Neural cell (in vitro differentiated cells): Measurements from ENCODE around the gene ZBTB25. TPM values are rescaled to one million over a fixed set of nuclear protein-coding genes. Genes with fewer than 3 reads are reported as not detected.

ENCODE experiments used
- H2AFZ ChIP-seq: fragments of 200-600, 300-800 bp; sonication (generic), shearing (Covaris generic); 2 replicates; pipeline ENCODE4 v1.6.0; 2014; ENCODE audit warnings: low read depth, mild to moderate bottlenecking, antibody characterized with exemption, low read length, moderate library complexity
- H3F3A ChIP-seq: fragments of 200-600 bp; shearing (Covaris generic); 2 replicates; pipeline ENCODE4 v1.6.1; 2016; ENCODE audit warnings: mild to moderate bottlenecking, moderate library complexity, mixed read lengths, antibody characterized with exemption, low read length; ENCODE audit not compliant: insufficient read depth, poor library complexity, severe bottlenecking
- H3K27ac ChIP-seq: fragments of 200-600, 300-800 bp; sonication (generic), shearing (Covaris generic); 2 replicates; pipeline ENCODE4 v1.5.1; 2014; ENCODE audit warnings: mild to moderate bottlenecking, low read length, moderate library complexity
- H3K27me3 ChIP-seq: fragments of 300-800, 200-600 bp; sonication (generic), shearing (Covaris generic); 2 replicates; pipeline ENCODE4 v1.6.0; 2014; ENCODE audit warnings: mild to moderate bottlenecking, low read depth, low read length, moderate library complexity; ENCODE audit not compliant: insufficient read depth
- H3K36me3 ChIP-seq: fragments of 300-800, 200-600 bp; sonication (generic), shearing (Covaris generic); 2 replicates; pipeline ENCODE4 v1.5.1; 2014; ENCODE audit warnings: mild to moderate bottlenecking, antibody characterized with exemption, low read length, moderate library complexity; ENCODE audit not compliant: insufficient read depth
- H3K4me2 ChIP-seq: fragments of 300-800, 200-600 bp; sonication (generic), shearing (Covaris generic); 2 replicates; pipeline ENCODE4 v1.6.0; 2014; ENCODE audit warnings: mild to moderate bottlenecking, low read length
- H3K4me3 ChIP-seq: fragments of 300-800, 200-600 bp; sonication (generic), shearing (Covaris generic); 2 replicates; pipeline ENCODE4 v1.5.1; 2014; ENCODE audit warnings: mild to moderate bottlenecking, low read length, moderate library complexity
- H3K79me2 ChIP-seq: fragments of 200-600 bp; shearing (Covaris generic); replicated peaks from 2 replicates; pipeline ENCODE4 v1.6.0; 2014; ENCODE audit warnings: mild to moderate bottlenecking, low read length, moderate library complexity; ENCODE audit not compliant: insufficient read depth
- H3K9ac ChIP-seq: fragments of 300-800, 200-600 bp; sonication (generic), shearing (Covaris generic); 2 replicates; pipeline ENCODE4 v1.6.1; 2016; ENCODE audit warnings: mild to moderate bottlenecking, low read length, mixed read lengths
- H3K9me2 ChIP-seq: fragments of 200-600 bp; shearing (Covaris generic); 2 replicates; pipeline ENCODE4 v1.6.1; 2016; ENCODE audit warnings: mild to moderate bottlenecking, low read length, mixed read lengths; ENCODE audit not compliant: insufficient read depth
- H3K9me3 ChIP-seq: fragments of 200-600, 300-800 bp; sonication (generic), shearing (Covaris generic); 2 replicates; pipeline ENCODE4 v1.6.1; 2016; ENCODE audit warnings: mild to moderate bottlenecking, mixed run types, low read length, moderate library complexity, mixed read lengths
- H4K20me1 ChIP-seq: fragments of 200-600 bp; shearing (Covaris generic); 2 replicates; pipeline ENCODE4 v1.6.1; 2016; ENCODE audit warnings: mild to moderate bottlenecking, mixed run types; ENCODE audit not compliant: insufficient read depth
- EP300 ChIP-seq: fragments of 450-650 bp; conservative IDR thresholded peaks from 2 replicates; pipeline ENCODE4 v1.6.1; 2014; ENCODE audit warnings: antibody characterized with exemption, mild to moderate bottlenecking, moderate library complexity; ENCODE audit not compliant: poor library complexity, severe bottlenecking
- EZH2 ChIP-seq: fragments of 200-600, 300-800 bp; shearing (Covaris generic), sonication (generic); IDR thresholded peaks from 2 replicates; pipeline ENCODE4 v1.6.1; 2014; ENCODE audit warnings: antibody characterized with exemption, low read length, borderline replicate concordance, mild to moderate bottlenecking; ENCODE audit not compliant: insufficient read depth, poor library complexity, severe bottlenecking
- MXI1 ChIP-seq: fragments of 450-650 bp; conservative IDR thresholded peaks from 2 replicates; pipeline ENCODE4 v1.6.1; 2014; ENCODE audit warnings: antibody characterized with exemption, mild to moderate bottlenecking; ENCODE audit not compliant: poor library complexity, severe bottlenecking
- POLR2AphosphoS5 ChIP-seq: IDR thresholded peaks from 2 replicates; pipeline ENCODE4 v1.6.1; 2012
- RAD21 ChIP-seq: fragments of 450-650 bp; conservative IDR thresholded peaks from 2 replicates; pipeline ENCODE4 v1.6.1; 2014; ENCODE audit warnings: antibody characterized with exemption, mild to moderate bottlenecking, moderate library complexity
- SMC3 ChIP-seq: fragments of 450-650 bp; conservative IDR thresholded peaks from 2 replicates; pipeline ENCODE4 v1.6.1; 2014; ENCODE audit warnings: antibody characterized with exemption, mild to moderate bottlenecking, moderate library complexity; ENCODE audit not compliant: poor library complexity
- TAF1 ChIP-seq: IDR thresholded peaks from 2 replicates; pipeline ENCODE4 v1.6.1; 2012; ENCODE audit warnings: low read depth
- polyA plus RNA-seq: library from polyadenylated mRNA; depleted of rRNA; stranded (reverse); fragments of >200 nt; gene quantifications from 2 replicates; pipeline ENCODE4 v1.2.3, GENCODE V29; 2014
- TF ChIP-seq, protein P1 (sequence below): fragments of 450-650 bp; IDR thresholded peaks from 2 replicates; pipeline ENCODE4 v1.5.1; 2014; ENCODE audit warnings: antibody characterized with exemption, mild to moderate bottlenecking, moderate library complexity; ENCODE audit not compliant: poor library complexity, severe bottlenecking
- TF ChIP-seq, protein P2 (sequence below): IDR thresholded peaks from 2 replicates; pipeline ENCODE4 v1.6.1; 2012; ENCODE audit warnings: borderline replicate concordance

The ZBTB25 gene
- polyA plus RNA-seq, 1 donor from 2014 or later, result 5.3 TPM

DNA sequence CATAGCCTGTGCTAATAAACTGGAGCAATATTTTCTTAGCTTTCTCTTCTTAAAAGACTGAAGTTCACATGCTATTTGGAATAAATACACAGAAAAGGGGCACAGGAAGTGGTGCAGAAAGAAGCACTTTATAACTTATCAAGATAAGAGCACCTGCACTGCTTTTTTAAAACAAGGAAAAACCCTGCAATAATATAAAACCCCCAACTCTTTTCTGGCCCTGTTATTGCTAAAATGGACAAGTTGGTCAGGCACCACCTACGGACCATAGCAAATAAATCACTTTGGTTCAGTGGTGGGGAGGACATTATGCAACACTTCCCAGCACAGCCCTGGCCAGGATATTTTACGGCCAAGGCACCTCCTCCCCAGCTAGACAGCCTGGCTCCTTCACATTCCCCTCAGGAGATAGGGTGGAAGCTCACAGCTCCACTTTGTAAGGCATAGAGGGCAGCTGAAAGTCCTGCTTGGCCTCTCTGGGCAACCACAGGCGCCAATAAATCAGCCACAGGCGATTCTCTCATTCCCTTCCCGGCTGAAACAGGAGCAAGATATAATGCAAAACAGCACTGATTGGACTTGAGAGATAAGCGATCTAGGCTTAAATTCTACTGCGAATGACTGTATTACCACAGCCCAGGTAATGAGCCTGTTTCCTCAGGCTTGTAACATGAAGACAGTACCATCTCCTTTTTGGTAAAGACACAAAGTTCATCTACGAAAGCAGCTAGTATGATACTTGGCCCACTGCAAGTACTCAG lies 2.0 kb downstream of the ZBTB25 start:
- Histone ChIP-seq H3K79me2 (peaks cover 38% of the 10 kb centered on the region), H3K9ac (no peak overlapping the region)

DNA sequence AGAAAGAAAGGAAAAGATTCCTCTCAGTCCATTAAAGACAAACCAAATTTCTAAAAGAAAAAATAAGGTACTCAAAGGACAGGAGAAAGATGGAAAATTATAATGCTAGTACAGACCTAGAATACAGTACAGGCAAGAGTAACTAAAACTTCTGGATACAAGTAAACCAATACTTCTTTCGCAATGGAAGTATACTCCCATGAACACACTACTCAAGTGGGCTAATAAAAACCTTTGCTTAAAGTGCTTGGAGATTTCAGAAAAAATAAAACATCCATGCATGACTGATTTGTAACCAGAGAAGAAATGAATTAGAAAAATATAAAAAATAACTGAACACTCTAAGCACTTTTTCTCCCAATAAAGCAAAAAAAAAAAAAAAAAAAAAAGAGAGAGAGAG lies 3.5 kb downstream of the ZBTB25 start:
- no peaks in the 10 kb centered on the region for H3F3A ChIP-seq
- no peaks in the 10 kb centered on the region for H3K9me2 ChIP-seq
- TF ChIP-seq EP300 (no peak), SMC3 (no peak), EZH2 (no peak), POLR2AphosphoS5 (no peak), TAF1 (no peak), MXI1 (no peak)
- TF ChIP-seq, protein P1, sequence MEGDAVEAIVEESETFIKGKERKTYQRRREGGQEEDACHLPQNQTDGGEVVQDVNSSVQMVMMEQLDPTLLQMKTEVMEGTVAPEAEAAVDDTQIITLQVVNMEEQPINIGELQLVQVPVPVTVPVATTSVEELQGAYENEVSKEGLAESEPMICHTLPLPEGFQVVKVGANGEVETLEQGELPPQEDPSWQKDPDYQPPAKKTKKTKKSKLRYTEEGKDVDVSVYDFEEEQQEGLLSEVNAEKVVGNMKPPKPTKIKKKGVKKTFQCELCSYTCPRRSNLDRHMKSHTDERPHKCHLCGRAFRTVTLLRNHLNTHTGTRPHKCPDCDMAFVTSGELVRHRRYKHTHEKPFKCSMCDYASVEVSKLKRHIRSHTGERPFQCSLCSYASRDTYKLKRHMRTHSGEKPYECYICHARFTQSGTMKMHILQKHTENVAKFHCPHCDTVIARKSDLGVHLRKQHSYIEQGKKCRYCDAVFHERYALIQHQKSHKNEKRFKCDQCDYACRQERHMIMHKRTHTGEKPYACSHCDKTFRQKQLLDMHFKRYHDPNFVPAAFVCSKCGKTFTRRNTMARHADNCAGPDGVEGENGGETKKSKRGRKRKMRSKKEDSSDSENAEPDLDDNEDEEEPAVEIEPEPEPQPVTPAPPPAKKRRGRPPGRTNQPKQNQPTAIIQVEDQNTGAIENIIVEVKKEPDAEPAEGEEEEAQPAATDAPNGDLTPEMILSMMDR, result no peak
- no peak overlapping the region for H2AFZ ChIP-seq
- H3K9me3 ChIP-seq, result no peaks in the 10 kb centered on the region
- H4K20me1 ChIP-seq, result no peaks in the 10 kb centered on the region
- H3K9ac ChIP-seq, result no peak overlapping the region
- H3K79me2 ChIP-seq, result peaks cover 26% of the 10 kb centered on the region
- H3K4me2 ChIP-seq, result no peak overlapping the region
- no peak overlapping the region for H3K27ac ChIP-seq
- H3K27me3 ChIP-seq, result no peaks in the 10 kb centered on the region
- no peaks in the 10 kb centered on the region for H3K36me3 ChIP-seq
- H3K4me3 ChIP-seq, result no peak overlapping the region

More for the DNA sequence above, 2.0 kb downstream of the ZBTB25 start:
- Histone ChIP-seq H2AFZ (no peak overlapping the region), H3K9me2 (no peaks in the 10 kb centered on the region), H4K20me1 (no peaks in the 10 kb centered on the region), H3K27ac (no peak overlapping the region), H3F3A (no peaks in the 10 kb centered on the region), H3K4me3 (peak overlapping the region; percentile 98), H3K36me3 (no peaks in the 10 kb centered on the region), H3K9me3 (no peaks in the 10 kb centered on the region), H3K27me3 (no peaks in the 10 kb centered on the region), H3K4me2 (peak overlapping the region; percentile 95)
- TF ChIP-seq SMC3 (no peak), TAF1 (no peak), MXI1 (no peak), POLR2AphosphoS5 (no peak), EZH2 (no peak), RAD21 (no peak), EP300 (no peak)
- TF ChIP-seq, protein P1, result no peak
- TF ChIP-seq, protein P2, sequence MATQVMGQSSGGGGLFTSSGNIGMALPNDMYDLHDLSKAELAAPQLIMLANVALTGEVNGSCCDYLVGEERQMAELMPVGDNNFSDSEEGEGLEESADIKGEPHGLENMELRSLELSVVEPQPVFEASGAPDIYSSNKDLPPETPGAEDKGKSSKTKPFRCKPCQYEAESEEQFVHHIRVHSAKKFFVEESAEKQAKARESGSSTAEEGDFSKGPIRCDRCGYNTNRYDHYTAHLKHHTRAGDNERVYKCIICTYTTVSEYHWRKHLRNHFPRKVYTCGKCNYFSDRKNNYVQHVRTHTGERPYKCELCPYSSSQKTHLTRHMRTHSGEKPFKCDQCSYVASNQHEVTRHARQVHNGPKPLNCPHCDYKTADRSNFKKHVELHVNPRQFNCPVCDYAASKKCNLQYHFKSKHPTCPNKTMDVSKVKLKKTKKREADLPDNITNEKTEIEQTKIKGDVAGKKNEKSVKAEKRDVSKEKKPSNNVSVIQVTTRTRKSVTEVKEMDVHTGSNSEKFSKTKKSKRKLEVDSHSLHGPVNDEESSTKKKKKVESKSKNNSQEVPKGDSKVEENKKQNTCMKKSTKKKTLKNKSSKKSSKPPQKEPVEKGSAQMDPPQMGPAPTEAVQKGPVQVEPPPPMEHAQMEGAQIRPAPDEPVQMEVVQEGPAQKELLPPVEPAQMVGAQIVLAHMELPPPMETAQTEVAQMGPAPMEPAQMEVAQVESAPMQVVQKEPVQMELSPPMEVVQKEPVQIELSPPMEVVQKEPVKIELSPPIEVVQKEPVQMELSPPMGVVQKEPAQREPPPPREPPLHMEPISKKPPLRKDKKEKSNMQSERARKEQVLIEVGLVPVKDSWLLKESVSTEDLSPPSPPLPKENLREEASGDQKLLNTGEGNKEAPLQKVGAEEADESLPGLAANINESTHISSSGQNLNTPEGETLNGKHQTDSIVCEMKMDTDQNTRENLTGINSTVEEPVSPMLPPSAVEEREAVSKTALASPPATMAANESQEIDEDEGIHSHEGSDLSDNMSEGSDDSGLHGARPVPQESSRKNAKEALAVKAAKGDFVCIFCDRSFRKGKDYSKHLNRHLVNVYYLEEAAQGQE, result no peak
